HG02943 (cell line): ENCODE data around the gene MFN2.
"Not testable (repeated sequence)": the region's sequence is repeated elsewhere in the genome, so short reads cannot be mapped to it uniquely, and the experiment has no call there.

Experiments
- ATAC-seq: cut with Tn5 transposase; IDR thresholded peaks from one replicate; pipeline ENCODE4 v1.9.1; 2021; ENCODE audit warnings: mild to moderate bottlenecking, low read depth, moderate library complexity; ENCODE audit not compliant: unreplicated experiment

The MFN2 gene

DNA sequence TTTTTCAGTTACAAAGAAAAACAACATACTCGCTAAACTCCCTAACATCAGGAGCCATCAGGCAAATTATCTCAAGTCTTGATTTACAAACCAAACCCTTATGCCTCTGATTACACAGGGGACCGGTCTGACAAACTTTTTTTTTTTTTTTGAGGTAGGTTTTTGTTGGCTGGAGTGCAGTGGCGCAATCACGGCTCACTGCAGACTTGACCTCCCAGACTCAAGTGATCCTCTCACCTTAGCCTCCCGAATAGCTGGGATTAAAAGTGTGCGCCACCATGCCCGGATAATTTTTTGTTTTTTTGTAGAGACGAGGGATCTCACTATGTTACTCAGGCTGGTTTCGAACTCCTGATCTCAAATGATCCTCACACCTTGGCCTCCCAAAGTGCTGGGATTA, 35.3 kb downstream of the MFN2 start:
- no peak for ATAC-seq

GRCh38 chr1:12016182-12016581, 35.9 kb downstream of the MFN2 start:
- ATAC-seq = no peak

DNA sequence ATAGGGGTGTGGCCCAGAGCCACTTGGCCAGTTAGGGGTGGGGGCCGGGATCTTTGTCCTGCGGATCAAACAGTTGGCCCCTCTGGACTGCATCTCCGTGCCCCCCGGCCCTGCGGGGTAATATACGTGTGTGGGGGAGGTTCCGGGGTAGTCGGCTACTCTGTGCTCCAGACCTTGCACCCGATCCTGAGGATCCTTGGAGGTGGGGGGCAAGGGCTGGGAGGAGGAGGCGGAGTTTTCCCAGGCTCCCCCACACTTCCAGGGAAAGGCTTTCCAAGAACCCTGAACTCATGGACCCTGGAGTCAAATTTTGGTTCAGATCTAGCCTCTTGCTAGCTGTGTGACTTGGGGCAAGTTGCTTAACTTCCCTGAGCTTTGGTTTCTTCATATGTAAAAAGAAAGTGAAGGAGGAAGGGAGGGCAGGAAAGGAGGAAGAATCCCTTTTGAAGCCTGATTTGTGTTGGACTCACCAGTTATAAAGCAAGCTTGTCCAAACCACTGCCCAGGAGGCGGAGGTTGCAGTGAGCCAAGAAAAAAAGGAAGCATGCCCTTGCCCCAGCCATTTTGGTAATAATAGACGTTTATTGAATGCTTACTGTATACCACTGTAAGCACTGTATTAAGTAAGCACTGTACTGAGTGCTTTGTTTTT, 39.7 kb downstream of the MFN2 start:
- no peak for ATAC-seq

GRCh38 chr1:12021616-12022015, 41.4 kb downstream of the MFN2 start:
- no peak for ATAC-seq

DNA sequence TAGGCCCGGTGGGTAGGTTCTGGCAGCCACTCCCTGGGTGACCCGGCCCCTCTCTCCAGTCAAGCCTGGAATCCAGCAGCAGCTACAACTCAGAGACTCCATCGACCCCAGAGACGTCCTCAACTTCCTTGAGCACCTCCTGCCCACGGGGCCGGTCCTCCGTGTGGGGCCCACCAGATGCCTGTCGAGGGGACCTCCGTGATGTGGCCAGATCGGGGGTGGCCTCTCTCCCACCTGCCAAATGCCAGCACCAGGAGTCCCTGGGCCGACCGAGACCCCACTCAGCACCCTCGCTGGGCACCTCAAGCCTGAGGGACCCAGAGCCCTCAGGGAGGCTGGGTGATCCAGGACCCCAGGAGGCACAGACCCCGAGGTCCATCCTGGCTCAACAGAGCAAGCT, 41.8 kb downstream of the MFN2 start:
- no peak for ATAC-seq

DNA sequence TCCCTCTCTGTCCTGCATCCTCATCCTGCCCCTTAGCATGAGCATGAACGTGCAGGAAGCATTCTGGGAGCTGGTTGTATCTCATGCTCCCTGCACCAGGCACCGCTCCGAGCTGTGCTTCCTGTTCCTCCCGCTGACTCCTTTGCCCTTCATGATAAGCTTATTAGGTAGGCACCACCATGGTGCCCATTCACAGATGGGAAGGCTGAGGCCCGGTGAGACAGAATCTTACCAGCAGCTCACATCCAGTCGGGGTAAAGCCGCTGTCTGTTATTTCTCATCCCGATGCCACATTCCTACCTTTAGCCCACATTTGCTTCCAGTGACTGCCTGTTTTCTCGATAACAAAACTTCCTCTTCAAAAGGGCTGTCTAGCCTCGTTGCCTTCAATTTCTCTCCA, 46.3 kb downstream of the MFN2 start:
- ATAC-seq = no peak

- no peak for ATAC-seq
These were observed 48.0 kb downstream of the MFN2 start for GRCh38 chr1:12028248-12028647.

DNA sequence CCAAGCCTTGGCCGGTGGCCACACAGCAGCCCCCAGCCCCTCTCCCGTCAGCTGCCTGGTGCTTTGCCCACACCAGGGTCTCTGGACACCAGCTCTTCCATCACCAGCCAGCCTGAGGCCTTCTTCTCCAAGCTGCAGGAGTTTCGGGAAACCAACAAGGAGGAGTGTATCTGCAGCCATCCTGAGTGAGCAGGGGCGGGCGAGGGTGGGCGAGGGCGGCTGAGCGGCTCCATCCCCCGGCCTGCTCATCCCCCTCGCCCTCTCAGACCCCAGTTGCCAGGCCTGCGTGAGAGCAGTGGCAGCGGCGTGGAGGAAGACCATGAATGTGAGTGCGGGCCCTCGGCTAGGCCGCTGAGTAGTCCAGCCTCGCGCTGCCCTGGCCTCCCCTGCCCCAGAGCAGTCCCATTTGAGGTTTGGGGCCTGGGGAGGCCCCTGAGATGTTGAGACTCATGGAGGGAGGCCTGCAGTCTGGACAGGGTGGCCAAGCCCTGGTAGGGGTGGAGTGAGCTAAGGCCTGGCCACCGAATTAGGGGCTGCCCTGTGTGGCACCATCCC, 48.8 kb downstream of the MFN2 start:
- ATAC-seq = no peak

DNA sequence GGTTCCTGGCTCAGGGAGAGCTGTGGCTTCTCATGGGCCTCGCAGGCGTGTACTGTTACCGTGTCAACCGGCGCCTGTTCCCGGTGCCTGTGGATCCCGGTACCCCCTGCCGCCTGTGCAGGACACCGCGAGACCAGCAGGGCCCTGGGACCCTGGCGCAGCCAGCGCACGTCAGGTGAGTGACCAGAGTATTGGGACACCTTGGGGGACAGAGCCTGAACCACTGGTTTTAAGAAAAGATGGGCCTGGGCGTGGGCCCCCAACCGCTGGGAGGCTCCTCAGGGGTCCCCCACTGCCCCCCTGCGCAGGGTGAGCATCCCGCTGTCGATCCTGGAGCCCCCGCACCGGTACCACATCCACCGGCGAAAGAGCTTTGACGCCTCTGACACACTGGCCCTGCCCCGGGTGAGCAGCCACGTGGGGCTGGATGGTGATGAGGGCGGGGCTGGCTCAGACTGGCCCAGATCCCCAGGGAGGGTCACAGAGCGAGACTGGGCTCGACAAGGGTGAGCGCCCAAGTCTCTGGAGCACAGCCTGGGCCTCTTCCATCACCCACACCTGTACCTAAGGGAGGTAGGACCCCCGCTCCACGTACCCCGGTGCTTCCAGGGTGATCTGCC, 49.6 kb downstream of the MFN2 start:
- ATAC-seq = no peak

GRCh38 chr1:12031039-12031980, 51.1 kb downstream of the MFN2 start:
- no peak for ATAC-seq

GRCh38 chr1:12032161-12032621, 51.9 kb downstream of the MFN2 start:
- no peak for ATAC-seq

- ATAC-seq = not testable (repeated sequence)
These were observed 53.2 kb downstream of the MFN2 start for GRCh38 chr1:12033441-12033840.

- ATAC-seq = no peak
These were observed 54.1 kb downstream of the MFN2 start for GRCh38 chr1:12034381-12034801.

DNA sequence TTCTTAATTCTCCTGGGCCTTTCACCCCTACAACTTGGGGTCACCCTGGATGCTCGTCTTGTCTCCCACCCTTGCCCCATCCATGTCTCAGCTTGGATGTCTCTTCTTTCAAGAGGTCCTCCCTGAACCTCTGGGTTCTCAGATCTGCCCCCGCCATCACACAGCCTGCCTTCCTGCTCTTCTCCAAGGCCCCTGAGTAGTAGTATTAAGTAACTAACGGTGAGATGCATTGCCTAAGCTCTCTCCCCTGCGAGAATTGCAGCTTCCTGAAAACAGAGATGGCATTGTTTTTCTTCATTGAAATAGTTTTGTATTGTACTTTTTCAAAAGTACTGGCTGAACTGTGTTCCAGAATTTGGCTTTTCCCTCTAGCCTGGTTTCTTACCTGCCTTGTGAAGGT, 55.1 kb downstream of the MFN2 start:
- no peak for ATAC-seq

DNA sequence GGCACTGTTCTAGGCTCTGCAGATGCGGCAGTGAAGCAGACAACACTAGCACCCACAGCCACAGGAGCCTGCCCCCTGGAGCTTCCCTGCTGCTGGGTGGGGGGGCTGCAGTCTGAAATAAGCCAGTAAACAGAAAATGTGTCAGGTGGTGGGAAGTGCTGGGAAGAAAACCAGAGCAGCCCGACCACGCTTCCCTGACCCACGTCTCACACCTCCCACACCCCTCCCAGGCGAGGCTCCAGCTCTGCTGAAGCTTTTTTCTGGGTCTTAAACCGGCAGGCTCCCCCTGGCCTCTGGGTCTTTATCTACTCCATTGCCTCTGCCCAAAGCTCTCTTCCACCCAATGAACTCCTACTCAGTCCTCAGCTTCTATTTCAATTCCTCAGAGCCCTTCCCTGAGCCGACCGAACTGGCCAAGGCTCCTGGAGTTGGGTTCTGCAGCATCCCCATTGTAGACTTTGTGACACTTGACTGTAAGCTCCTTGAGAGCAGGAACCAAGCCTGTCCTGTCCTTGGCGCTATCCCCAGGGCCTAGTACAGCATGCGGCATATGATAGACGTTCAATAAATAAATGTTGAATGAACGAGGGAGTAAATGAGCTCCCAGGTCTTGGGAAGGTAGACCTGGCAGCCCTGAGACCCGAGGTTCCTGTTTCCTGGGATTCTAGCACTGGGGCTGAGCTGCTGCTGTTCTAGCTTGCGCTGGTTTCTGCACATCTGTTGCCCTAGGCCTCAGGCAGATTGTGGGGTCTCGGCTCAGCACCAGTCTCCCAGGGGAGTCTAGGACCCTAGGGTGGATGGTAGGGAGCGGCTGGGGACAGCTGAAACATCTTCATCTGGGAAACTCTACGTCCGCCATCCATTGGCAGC, 57.5 kb downstream of the MFN2 start:
- ATAC-seq = no peak

DNA sequence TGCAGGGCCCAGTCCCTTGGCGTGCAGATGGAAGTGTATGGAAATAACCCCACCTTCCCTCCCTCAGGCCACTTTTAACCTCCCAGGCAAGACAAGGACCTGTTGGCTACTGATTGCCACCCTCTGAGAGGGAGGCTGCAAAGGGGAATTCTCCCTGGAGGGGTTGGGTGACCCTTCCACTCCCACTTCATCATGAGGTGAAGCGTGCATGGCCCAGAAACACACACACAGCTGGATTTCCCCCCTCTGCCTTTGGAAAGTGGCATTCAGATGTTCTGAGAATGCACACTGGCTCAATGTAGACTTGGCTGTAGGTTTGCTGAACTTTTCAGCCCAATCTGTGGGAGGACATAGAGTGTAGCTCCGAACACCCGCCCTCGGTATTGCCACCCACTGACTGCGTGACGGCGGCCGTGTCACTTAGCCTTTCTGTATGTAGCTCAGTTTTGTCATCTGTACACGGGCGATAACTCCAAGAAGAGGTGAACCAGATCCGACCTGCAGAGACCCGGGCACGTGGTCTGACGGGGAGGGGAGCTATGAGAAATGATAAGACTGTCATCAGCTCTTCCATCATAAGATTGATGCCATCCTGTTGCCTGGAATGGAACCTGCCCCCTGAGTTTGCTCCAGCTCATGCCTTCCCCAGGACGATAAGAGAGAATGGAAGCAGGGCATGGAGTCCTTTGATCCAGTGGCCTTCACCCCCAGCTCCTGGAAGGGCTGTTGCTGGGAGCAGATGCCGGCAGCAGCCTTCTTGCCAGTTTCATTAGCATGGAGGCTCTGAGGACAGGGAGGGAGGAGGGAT, 58.3 kb downstream of the MFN2 start:
- no peak for ATAC-seq

DNA sequence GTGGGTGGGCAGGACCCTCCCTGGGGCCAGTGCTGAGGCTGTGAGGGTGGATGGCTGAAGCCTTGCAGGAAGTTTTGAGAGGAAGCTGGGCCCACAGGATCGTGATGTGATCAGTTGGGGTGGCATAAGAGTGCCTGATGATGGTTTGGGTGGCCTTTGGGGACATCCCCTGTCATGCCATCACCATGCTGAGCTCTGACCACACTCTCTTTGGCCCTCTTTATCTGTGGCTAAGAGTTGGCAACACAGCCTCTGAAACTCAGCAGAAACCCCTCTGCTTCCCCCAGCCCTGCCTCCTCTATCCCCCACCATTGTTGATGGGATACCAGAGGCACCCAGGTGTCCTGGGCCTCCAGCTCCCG, 58.9 kb downstream of the MFN2 start:
- ATAC-seq = no peak

- peak; percentile 40 for ATAC-seq
These were observed 59.7 kb downstream of the MFN2 start for GRCh38 chr1:12039824-12040456.
